ENCODE measurements around the gene MTCL1. TPM values are rescaled to one million over a fixed set of nuclear protein-coding genes. Genes with fewer than 3 reads are reported as not detected.

MTCL1 gene
- total and polyA plus RNA-seq, 10 of the 15 experiments (the other 5 are each of a cell fraction or from before 2014, with no cell fraction given) = 0.03 to 0.36 (median 0.13) TPM; not detected in 4

DNA sequence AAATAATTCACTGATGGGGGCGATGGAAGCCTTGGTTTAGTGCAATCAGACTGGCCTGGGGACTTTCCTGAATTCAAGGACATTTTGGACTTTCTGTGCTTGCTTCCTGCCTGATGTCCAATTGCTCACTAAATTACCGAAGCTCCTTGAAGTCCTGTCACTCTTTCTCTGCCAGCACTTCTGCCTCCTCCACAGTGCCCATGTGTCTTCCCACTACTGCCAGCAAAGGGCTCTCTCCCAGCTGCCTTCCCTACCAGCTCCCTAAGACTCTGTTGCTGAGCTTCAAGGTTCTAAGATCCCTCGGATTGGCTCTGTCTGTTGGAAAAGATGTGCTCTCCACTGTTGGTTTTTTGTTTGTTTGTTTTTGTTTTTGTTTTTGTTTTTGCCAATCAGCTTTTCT, 158.1 kb downstream of the MTCL1 start:
- BruUV-seq (replicated peaks) = no TSS peak
- ChIA-PET RAD21 (ENCODE audit: unreplicated experiment) (no interaction called here), POLR2A (no interaction called here), SMC1A (ENCODE audit: uncharacterized antibody, unreplicated experiment) (no interaction called here), CTCF (interaction anchor here (0.6 to 1.2 kb wide), 2 partner anchors 15 to 1651 kb away, joined by 3 to 5 read pairs; no protein-coding TSS in a partner anchor)
- ATAC-seq = no peak
- no peak for DNase-seq (ENCODE audit: low read depth, low spot score)
- no peaks in the 10 kb centered on the region for H3K36me3 ChIP-seq (ENCODE audit: control insufficient read depth in 2 of 2, insufficient read depth in 2 of 2, low read length in 1 of 2)
- H3K9me3 ChIP-seq (replicated peaks; ENCODE audit: control insufficient read depth, insufficient read depth, low read length) = no peaks in the 10 kb centered on the region; the same call in 2 of the 3 replicates
- no peak overlapping the region for H3K4me3 ChIP-seq
- no peak for FAIRE-seq
- H3K4me1 ChIP-seq (ENCODE audit: control insufficient read depth, insufficient read depth, low read length) = no peaks in the 10 kb centered on the region
- no peak overlapping the region for H2AFZ ChIP-seq (ENCODE audit: control insufficient read depth, low read depth, low read length)
- in situ Hi-C loops (cut with MboI) = no loop called here
- intact Hi-C loops (cut with micrococcal nuclease; ENCODE audit: unreplicated experiment) = no loop called here
- H3K27ac ChIP-seq (ENCODE audit: control insufficient read depth, insufficient read depth) = no peak overlapping the region
- TF ChIP-seq, protein P1, sequence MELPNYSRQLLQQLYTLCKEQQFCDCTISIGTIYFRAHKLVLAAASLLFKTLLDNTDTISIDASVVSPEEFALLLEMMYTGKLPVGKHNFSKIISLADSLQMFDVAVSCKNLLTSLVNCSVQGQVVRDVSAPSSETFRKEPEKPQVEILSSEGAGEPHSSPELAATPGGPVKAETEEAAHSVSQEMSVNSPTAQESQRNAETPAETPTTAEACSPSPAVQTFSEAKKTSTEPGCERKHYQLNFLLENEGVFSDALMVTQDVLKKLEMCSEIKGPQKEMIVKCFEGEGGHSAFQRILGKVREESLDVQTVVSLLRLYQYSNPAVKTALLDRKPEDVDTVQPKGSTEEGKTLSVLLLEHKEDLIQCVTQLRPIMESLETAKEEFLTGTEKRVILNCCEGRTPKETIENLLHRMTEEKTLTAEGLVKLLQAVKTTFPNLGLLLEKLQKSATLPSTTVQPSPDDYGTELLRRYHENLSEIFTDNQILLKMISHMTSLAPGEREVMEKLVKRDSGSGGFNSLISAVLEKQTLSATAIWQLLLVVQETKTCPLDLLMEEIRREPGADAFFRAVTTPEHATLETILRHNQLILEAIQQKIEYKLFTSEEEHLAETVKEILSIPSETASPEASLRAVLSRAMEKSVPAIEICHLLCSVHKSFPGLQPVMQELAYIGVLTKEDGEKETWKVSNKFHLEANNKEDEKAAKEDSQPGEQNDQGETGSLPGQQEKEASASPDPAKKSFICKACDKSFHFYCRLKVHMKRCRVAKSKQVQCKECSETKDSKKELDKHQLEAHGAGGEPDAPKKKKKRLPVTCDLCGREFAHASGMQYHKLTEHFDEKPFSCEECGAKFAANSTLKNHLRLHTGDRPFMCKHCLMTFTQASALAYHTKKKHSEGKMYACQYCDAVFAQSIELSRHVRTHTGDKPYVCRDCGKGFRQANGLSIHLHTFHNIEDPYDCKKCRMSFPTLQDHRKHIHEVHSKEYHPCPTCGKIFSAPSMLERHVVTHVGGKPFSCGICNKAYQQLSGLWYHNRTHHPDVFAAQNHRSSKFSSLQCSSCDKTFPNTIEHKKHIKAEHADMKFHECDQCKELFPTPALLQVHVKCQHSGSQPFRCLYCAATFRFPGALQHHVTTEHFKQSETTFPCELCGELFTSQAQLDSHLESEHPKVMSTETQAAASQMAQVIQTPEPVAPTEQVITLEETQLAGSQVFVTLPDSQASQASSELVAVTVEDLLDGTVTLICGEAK (IDR thresholded peaks at IDR 0.05; ENCODE audit: borderline replicate concordance) = no peak
- H3K27me3 ChIP-seq (replicated peaks in 1 of 2; ENCODE audit: control insufficient read depth in 2 of 2, insufficient read depth in 2 of 2, low read length in 1 of 2) = no peaks in the 10 kb centered on the region; a peak in 1 of 4 replicates
- 48% methylated on average over 3 of the region's 3 CpGs for WGBS (ENCODE audit: insufficient coverage, insufficient replicate concordance, low lambda C conversion rate, missing lambda C conversion rate)
- no peaks in the 10 kb centered on the region for H4K20me1 ChIP-seq (ENCODE audit: control insufficient read depth, insufficient read depth)
- no peaks in the 10 kb centered on the region for H3K79me2 ChIP-seq (ENCODE audit: control insufficient read depth, insufficient read depth, low read length)
- no peak overlapping the region for H3K4me2 ChIP-seq (ENCODE audit: control insufficient read depth, insufficient read depth)
- no peak overlapping the region for H3K9ac ChIP-seq (ENCODE audit: control insufficient read depth, insufficient read depth, low read length)

GRCh38 chr18:8865934-8866333, 160.6 kb downstream of the MTCL1 start:
- H4K20me1 ChIP-seq (ENCODE audit: control insufficient read depth, insufficient read depth) = no peaks in the 10 kb centered on the region
- CTCF ChIA-PET = no interaction called here
- 83% methylated on average over 4 of the region's 4 CpGs for WGBS (ENCODE audit: insufficient coverage, insufficient replicate concordance, low lambda C conversion rate, missing lambda C conversion rate)
- no TSS peak for BruUV-seq (replicated peaks)
- no peak overlapping the region for H2AFZ ChIP-seq (ENCODE audit: control insufficient read depth, low read depth, low read length)
- no peak overlapping the region for H3K27ac ChIP-seq (ENCODE audit: control insufficient read depth, insufficient read depth)
- RAD21 ChIA-PET (ENCODE audit: unreplicated experiment) = no interaction called here
- POLR2A ChIA-PET = no interaction called here
- H3K79me2 ChIP-seq (ENCODE audit: control insufficient read depth, insufficient read depth, low read length) = no peaks in the 10 kb centered on the region
- no peak for FAIRE-seq
- in situ Hi-C loops (cut with MboI) (no loop called here), intact Hi-C loops (cut with micrococcal nuclease; ENCODE audit: unreplicated experiment) (no loop called here)
- H3K9ac ChIP-seq (ENCODE audit: control insufficient read depth, insufficient read depth, low read length) = no peak overlapping the region
- H3K9me3 ChIP-seq (replicated peaks; ENCODE audit: control insufficient read depth, insufficient read depth, low read length) = no peaks in the 10 kb centered on the region; the same call in 2 of the 3 replicates
- H3K4me2 ChIP-seq (ENCODE audit: control insufficient read depth, insufficient read depth) = no peak overlapping the region
- no peak for DNase-seq (ENCODE audit: low read depth, low spot score)
- TF ChIP-seq EGR1 (IDR thresholded peaks at IDR 0.05; ENCODE audit: borderline replicate concordance in 1 of 2, low read depth in 2 of 2, low read length in 2 of 2) = no peak
- H3K4me3 ChIP-seq = no peak overlapping the region
- no peaks in the 10 kb centered on the region for H3K36me3 ChIP-seq (ENCODE audit: control insufficient read depth in 2 of 2, insufficient read depth in 2 of 2, low read length in 1 of 2)
- SMC1A ChIA-PET (ENCODE audit: uncharacterized antibody, unreplicated experiment) = no interaction called here
- H3K27me3 ChIP-seq (replicated peaks in 1 of 2; ENCODE audit: control insufficient read depth in 2 of 2, insufficient read depth in 2 of 2, low read length in 1 of 2) = no peaks in the 10 kb centered on the region; a peak in 1 of 4 replicates
- no peaks in the 10 kb centered on the region for H3K4me1 ChIP-seq (ENCODE audit: control insufficient read depth, insufficient read depth, low read length)
- no peak for ATAC-seq

Measured in GM12878 (cell line).